Measurements from ENCODE around the gene CFAP70.
"Not testable (repeated sequence)": the region's sequence is repeated elsewhere in the genome, so short reads cannot be mapped to it uniquely, and the experiment has no call there.

CFAP70 gene

GRCh38 chr10:73358331-73359279 lies at the start of gene CFAP70:
CFAP70 (minus strand) TSS chr10:73358864; CDS start chr10:73354796, 4,068 bp downstream.
- peak; percentile 78 to 88 (median 85) for DNase-seq (ENCODE audit: low read depth in 3 of 3)

- DNase-seq (ENCODE audit: low read depth in 3 of 3): no peak
Observed at GRCh38 chr10:73408061-73408460, 49.4 kb upstream of the CFAP70 start.

- no peak for DNase-seq (ENCODE audit: low read depth in 3 of 3)
Observed at GRCh38 chr10:73407495-73407894, 48.8 kb upstream of the CFAP70 start.

- DNase-seq (ENCODE audit: low read depth in 3 of 3): no peak
Observed at GRCh38 chr10:73406846-73407245, 48.2 kb upstream of the CFAP70 start.

GRCh38 chr10:73405556-73405955 lies 46.9 kb upstream of the CFAP70 start:
- DNase-seq (ENCODE audit: low read depth in 3 of 3): no peak

GRCh38 chr10:73404690-73405089 lies 46.0 kb upstream of the CFAP70 start:
- no peak for DNase-seq (ENCODE audit: low read depth in 3 of 3)

GRCh38 chr10:73401636-73402035 lies 43.0 kb upstream of the CFAP70 start:
- DNase-seq (ENCODE audit: low read depth in 3 of 3): no peak

- no peak for DNase-seq (ENCODE audit: low read depth in 3 of 3)
Observed at GRCh38 chr10:73399063-73399462, 40.4 kb upstream of the CFAP70 start.

GRCh38 chr10:73398024-73398423 lies 39.4 kb upstream of the CFAP70 start:
- no peak for DNase-seq (ENCODE audit: low read depth in 3 of 3)

GRCh38 chr10:73394325-73394724 lies 35.7 kb upstream of the CFAP70 start:
- not testable (repeated sequence) for DNase-seq (ENCODE audit: low read depth in 3 of 3)

GRCh38 chr10:73388228-73388627 lies 29.6 kb upstream of the CFAP70 start:
- DNase-seq (ENCODE audit: low read depth in 3 of 3): no peak

- no peak for DNase-seq (ENCODE audit: low read depth in 3 of 3)
Observed at GRCh38 chr10:73386583-73386982, 27.9 kb upstream of the CFAP70 start.

GRCh38 chr10:73379064-73379748 lies 20.5 kb upstream of the CFAP70 start:
- no peak for DNase-seq (ENCODE audit: low read depth in 3 of 3)

- DNase-seq (ENCODE audit: low read depth in 3 of 3): no peak
Observed at GRCh38 chr10:73376679-73377078, 18.0 kb upstream of the CFAP70 start.

- DNase-seq (ENCODE audit: low read depth in 3 of 3): no peak
Observed at GRCh38 chr10:73368238-73368637, 9.6 kb upstream of the CFAP70 start.

GRCh38 chr10:73366381-73367298 lies 8.0 kb upstream of the CFAP70 start:
- no peak for DNase-seq (ENCODE audit: low read depth in 3 of 3)

GRCh38 chr10:73364964-73365363 lies 6.3 kb upstream of the CFAP70 start:
- DNase-seq (ENCODE audit: low read depth in 3 of 3): no peak

- no peak for DNase-seq (ENCODE audit: low read depth in 3 of 3)
Observed at GRCh38 chr10:73359492-73359891, 828 bp upstream of the CFAP70 start.

GRCh38 chr10:73357821-73358220 lies 843 bp downstream of the CFAP70 start:
- DNase-seq (ENCODE audit: low read depth in 3 of 3): no peak

GRCh38 chr10:73357166-73357565 lies 1.5 kb downstream of the CFAP70 start:
- DNase-seq (ENCODE audit: low read depth in 3 of 3): no peak

- DNase-seq (ENCODE audit: low read depth in 3 of 3): no peak
Observed at GRCh38 chr10:73344269-73344668, 14.4 kb downstream of the CFAP70 start.

GRCh38 chr10:73340121-73340520 lies 18.5 kb downstream of the CFAP70 start:
- DNase-seq (ENCODE audit: low read depth in 3 of 3): no peak
